NCI-H510A (cell line): Measurements from ENCODE around the gene ATP2A2.

Experiments
- DNase-seq: peaks from one replicate; lab custom pipeline; 2025; lab: John Stamatoyannopoulos, UW

The ATP2A2 gene

DNA sequence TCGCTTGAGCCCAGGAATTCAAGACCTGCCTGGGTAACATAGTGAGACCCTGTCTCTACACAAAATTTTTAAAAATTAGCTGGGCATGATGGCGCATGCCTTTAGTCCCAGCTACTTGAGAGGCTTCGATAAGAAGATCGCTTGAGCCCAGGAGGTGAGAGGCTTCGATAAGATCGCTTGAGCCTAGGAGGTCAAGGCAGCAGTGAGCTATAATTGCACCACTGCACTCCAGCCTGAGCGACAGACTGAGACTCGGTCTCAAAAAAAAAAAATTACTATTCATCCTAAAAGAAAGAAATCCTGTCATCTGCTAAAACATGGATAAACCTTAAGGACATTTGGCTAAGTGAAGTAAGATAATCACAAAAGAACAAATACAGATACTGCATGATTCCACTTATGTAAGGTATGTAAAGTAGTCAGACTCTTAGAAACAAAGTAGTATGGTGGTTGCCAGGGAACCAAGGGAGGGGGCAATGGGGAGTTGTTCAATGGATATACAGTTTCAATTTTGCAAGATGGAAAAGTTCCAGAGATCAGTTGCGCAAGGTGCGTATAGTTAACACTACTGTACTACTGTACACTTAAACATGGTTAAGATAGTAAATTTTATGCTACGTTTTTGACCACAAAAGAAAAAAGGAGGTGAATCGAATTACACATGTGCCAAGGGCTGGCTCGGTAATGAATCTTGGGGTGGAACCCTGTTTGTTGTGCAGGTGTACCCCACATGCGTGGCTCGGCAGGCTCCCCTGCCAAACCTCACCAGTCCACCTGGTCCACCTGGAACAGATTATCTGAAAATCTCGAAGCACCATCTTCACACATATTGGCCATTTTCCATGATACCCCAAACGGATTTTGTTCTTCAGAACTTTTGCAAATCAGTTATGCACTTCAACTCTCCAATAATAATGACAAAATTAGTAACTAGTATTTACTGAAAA lies 18.3 kb upstream of the ATP2A2 start:
- peak; percentile 24 for DNase-seq

DNA sequence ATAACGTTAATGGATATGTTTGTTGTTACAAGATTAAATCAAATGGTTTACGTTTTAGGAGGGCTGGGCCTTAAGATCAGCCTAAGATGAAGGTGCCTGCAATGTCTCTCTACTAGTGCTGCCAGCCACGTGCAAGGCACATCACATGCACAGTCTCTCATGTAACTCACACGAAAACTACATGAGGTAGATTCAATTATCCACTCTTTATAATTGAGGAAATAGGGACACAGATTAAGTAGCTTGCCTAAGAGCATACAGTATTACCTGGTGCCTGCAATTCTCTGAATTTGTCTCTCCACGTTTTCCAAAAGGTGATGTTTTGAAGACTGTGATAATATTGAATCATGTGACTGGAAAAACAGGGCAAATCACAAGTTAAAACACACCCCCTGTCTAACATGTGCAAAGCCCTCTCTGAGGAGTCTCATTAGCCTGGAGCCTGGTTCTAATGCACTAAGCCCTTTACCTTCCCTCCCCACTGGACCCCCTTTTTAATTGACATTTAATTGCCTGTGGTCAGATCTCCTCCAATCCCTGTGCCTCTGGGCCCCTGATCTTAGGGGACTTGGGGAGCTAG lies 14.6 kb upstream of the ATP2A2 start:
- DNase-seq = no peak

DNA sequence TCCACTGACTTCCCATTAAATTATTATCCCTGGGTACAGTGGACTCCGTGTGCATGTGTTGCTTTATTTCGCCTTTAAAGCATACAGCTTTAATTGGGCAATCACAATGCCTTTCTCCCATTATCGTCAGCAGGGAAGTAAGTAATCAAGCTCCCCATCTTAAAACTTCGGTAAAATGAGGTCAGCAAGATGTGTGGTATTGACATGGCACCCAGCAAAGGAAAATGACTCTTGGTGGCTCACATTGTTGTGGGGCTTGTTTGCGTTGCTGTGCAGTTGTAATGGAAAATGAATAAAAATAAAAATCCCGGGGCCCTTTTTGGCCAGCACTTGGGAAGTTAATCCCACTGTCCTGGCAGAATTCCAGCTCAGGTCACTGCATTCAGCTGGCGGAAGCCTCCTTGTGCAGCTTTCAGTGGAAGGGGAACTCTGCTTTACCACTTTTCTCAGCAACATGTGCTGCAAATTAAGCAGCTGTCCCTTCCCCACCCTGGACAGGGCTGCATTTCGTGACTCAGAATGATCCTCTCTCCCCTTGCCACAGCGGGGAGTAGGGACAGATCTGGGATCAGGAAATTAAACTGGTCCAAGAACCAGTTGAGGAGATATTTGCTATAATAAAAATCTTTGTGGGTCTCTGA lies 13.9 kb upstream of the ATP2A2 start:
- DNase-seq = no peak

DNA sequence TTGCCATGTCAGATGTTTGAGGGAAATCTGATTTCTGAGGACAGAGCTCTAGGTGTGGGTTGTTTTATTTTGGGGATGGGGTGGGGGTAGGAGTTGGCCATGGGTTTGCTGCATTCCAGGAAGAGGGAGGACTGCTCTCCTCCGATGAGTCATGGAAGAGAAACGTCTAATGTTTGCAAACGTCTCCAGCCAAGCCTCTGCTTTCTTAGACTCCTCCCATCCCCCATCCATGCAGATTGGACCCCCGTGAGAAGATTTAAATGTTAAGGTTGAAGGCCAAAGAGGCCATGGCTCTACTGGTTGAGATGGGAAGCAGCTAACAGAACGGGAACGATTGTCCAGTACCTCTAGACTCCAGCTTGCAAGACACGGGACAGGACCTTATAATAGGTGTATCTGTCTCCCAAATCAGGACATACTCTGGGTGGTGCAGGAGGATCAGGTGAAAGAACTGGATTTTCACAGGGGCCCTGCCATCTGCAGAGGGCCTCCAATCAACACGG lies 11.4 kb upstream of the ATP2A2 start:
- DNase-seq = no peak

DNA sequence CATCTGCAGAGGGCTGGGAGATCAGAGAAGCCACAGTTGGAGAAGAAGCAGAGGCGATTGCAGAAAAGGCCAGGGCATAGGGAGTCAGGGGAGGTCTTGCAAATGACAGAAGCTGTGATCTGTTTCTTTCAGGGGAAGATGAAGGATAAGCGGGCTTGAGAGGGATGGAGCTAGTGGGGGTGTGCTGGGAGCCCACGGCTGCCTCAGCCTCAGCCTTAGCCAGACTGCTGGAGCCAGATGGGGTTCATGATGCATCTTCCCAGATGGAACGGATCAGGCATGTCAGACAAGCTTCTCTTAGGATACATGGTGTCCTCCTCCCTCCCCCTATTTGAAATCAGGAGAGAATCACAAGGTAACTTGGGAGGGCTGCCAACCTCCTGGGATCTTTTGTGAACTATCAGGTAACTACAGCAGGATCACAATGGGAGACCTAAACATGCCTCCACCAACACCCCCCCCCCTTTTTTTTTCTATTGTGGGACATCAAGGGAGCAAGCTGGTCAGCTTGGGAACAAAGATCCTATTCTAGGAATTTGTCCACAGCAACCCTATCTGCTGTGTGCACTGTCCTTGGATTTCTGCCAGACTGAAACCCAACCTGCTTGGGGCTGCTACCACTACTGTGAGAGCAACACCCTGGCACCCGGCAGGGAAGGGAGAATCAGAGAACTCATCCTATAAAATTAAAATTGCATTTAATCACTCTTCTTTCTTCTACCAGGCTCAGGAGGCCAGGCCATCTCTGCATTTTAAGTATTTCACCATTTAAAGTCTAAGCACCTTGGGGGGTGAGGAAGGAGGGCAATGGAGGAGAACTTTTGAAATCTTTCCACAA lies 10.7 kb upstream of the ATP2A2 start:
- DNase-seq = peak; percentile 46

DNA sequence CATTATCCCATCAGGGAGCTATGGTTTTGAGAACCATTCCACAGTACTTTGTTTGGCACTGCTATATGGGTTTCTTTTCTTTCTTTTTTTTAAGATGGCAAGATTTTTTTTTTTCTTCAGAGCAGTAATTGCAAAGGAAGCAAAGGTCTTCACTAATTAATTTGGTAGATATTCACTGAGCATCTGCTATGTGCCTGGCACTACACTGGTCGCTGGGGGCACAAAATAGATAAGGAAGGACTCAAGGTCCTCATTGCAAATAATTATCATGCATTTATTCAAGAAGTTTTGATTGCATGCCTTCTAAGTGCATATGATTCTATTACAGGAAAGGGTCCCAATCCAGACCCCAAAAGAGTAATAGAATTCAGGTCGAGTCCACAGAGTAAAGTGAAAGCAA lies 10.0 kb upstream of the ATP2A2 start:
- no peak for DNase-seq

DNA sequence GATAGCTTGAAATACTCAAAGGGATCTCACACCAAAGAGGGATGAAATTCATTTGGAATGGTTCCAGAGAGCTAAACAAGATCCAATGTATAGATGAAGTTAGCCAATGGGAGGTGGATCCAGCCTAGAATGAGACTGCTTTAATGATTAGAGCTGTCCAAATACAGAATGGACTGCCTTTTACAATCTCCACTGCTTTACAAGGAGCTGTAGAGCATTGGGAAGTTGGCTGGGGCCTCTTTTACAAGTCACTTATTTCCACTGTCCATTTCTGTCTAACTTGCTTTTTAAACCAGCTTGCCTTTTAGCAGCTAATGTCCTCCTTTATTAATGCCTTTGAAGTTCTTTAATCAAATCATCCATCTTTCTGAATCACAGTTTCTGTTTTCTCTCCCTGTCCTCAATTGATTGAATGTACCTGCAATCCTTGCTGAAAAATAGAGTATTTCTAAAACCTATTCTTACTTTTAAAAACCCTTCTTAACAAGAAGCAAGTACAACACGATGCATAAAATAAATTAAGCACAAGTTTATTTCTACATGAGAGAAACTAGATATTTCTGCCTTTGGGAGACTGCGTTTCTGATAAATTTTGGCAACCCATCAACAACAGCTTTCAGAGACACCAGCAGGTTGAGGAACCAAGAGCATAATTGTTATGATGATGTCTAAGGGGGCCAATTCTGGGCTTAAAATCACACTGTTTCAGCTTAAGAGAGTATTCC lies 3.4 kb upstream of the ATP2A2 start:
- no peak for DNase-seq

DNA sequence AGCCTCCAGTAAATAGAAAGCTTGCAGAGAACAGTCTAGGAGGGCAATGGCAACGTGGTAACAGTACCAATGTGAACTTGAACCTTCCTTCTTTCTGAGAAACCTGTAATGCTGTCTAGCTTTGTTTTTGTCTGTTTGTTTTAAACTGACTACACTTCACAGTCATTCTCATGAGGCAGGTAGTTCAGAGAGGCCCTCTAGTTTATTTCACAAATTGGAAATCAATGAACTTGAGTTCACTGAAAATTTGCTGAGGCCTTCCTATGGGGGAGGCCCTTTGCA lies 2.9 kb upstream of the ATP2A2 start:
- DNase-seq = no peak

DNA sequence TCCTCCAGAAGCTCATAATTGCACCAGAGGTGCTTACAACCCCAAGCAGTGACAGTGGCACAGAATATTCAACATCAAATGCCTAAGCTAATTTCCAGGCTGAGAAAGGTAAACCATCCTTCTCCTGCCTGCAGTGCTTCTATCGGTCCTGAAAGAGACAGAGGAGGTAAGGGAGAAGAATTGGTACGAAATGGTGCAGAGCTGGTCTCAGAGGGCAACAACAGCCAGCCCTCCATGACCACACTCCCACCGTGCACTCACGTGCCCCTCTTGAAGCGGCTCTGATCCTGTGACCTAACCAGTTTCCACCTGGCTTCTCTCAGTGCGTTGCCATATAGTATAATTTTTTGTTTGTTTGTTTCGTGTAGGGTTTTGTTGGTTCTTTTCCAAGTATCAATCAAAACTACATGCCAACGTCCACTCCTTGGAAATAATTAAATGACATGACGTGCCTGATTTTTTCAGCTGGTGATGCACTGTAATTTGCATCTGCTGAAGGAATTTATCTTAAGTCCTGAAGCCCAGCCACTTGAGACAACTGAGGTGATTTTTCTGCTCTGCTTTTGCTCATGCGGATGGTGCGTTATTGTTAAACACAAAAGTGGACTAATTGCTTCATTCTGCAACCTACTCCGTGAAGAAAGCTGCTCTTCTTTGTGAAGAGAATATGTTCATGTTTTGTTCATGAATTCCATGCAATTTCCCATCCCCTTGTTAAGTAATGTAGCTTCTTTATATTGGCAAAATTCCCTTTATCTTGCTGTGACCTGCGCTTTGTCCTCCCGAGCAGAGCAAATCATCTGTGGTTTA lies 1.3 kb upstream of the ATP2A2 start:
- no peak for DNase-seq

DNA sequence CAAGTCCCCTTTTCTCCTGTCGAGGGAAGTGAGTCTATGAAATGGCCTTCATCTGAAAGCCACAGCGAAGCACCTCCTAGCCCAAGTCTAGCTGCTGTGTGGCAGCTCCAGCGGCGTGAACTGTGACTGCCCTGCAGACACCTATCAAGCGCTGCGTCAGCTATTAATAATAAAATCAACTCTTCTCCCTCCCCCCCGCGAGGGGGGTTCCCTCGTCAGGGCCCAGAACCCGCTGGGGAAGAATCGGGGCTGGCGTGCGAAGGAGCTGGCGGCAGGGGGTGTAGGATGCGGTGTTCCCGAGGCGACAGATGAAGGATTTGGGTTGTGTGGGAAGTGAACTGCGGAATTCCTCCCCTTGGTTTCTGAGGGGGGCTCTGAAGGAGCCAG lies 662 bp upstream of the ATP2A2 start:
- DNase-seq = no peak

DNA sequence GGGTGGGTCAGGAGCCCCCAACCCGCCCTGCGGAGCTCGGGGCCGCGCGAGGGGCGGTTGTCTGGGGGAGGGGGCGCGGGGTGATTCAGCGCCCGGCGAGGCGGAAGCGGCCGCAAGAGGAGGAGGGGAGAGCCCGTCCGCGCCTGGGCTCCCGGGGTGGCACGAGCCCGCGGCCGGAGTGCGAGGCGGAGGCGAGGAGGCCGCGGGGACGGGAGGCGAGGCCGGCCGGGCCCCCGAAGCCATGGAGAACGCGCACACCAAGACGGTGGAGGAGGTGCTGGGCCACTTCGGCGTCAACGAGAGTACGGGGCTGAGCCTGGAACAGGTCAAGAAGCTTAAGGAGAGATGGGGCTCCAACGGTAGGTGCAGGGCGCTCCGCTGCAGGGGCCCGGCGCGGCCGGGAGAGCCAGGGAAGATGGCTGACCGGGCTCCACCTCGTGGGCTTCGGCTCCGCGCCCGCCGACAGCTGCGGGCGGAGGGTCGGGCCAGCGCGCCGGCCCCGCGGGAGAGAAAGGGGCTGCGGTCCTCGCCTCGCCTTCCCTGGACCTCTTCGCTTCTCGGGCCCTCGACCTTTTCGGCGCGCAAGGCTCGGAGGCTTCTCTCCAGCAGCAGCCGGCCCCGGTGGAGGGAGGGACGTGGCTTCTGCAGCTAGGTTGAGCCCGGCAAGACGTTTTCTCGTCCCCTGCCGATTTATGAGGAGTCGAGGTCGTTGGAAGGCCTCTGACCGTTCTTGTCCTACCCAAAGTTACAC lies 677 bp downstream of the ATP2A2 start:
- peak; percentile 66 for DNase-seq

DNA sequence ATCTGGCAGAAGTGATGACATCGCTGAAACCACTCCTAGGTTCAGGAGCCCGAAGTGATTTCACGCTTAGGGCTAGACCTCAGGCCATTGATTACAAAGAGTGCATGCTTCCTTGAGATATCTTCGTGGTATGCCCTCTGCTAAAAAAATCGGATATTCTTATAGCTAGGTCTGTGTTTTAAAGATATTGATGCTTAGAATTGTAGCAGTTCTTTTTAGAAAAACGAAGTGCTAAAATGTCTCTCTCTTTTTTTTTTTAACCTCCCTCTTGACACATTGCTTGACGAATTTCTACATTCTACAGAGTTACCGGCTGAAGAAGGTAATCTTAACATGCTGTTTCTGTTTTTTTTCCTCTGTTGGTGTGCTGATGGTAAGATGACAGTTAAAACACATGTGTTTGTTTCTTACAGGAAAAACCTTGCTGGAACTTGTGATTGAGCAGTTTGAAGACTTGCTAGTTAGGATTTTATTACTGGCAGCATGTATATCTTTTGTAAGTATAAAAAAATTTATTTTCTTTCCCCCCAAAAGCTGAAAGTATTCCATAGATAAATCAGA lies 1.3 kb downstream of the ATP2A2 start:
- no peak for DNase-seq

DNA sequence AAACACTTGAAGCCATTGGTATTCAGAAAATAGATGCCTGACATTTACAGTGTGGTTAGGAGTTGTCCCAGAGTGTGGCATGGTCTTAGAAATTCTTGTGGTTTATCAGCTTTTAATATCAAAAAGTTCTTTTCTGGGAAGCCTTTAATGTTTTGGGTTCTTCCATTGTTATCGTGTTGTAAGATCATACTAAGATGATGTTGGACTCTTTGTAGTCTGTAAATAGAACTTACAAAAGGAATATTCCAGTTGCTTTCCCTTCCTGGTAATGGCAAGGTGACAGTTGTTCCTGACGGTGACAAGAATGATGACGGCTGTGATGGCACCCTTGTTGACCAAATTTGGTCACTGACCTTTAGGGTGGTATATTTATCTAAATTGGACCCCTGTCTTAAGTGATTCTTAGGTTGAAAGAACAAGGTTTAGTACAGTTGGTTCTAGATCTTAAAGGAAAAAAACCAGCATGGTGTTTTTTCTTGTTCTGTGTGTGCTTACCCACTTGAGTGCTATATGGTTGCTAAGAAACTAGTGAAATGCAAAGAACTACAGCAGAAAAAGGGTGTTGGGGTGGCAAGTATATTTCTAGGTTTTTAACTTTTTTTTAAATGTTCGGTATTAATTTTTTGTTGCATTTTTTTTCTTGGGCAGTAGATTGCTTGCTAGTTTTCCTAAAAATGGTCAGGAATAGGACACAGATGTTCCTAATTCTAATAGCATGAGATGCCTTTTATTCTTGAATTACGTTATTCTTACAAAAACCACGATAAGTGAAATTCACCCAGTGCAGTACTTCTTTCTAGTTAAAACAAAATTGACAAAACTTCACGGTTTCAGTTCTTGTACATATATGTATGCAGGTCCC lies 2.1 kb downstream of the ATP2A2 start:
- DNase-seq = no peak

DNA sequence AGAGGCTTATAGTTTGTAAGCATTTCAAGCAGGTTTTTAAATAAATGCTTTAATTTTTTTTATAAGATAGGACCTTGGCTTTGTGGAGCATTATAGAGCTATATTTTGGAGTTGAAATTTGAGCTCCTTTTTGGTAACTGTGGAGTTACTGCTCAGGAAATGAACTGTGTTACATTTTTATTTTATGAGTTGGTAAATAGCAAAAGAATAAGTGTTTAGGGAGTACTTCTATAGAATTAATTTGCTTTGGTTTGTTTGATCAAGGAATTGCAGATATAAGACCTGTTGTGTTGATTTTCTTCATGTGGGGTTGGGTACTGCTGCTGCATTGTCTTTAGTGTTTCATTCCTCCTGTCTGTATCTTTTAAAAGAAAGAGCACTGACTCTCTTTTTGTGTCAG lies 3.5 kb downstream of the ATP2A2 start:
- DNase-seq = no peak

DNA sequence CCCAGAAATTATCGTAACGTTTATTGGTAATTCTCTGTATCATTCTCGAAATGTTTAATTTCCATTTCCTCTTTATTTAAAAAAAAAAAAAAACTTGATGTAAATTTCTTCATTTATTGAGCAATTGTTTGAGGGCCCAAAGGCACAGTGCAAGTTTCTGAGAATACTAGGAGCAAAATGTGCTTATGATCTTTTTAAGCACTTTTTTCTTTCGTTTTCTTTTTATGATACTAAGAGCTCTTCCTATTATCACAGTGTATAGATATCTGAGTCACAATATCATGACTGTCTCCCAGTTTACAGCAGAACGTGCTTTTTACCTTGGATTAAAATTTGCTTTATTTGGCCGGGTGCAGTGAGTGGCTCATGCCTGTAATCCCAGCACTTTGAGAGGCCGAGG lies 5.6 kb downstream of the ATP2A2 start:
- DNase-seq = no peak

DNA sequence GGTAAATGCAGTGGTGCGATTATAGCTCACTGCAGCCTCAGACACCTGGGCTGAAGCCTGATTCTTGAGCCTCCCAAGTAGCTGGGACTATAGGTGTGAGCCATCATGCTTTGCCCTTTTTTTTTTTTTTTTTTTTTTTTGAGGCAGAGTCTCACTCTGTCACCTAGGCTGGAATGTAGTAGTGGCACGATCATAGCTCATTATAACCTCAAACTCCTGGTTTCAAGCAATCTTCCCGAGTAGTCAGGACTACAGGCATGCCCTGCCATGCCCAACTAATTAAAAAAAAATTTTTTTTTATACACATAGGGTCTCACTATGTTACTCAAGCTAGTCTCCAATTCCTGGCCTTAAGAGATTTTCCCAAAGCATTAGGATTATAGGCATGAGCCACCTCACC lies 6.9 kb downstream of the ATP2A2 start:
- DNase-seq = no peak

DNA sequence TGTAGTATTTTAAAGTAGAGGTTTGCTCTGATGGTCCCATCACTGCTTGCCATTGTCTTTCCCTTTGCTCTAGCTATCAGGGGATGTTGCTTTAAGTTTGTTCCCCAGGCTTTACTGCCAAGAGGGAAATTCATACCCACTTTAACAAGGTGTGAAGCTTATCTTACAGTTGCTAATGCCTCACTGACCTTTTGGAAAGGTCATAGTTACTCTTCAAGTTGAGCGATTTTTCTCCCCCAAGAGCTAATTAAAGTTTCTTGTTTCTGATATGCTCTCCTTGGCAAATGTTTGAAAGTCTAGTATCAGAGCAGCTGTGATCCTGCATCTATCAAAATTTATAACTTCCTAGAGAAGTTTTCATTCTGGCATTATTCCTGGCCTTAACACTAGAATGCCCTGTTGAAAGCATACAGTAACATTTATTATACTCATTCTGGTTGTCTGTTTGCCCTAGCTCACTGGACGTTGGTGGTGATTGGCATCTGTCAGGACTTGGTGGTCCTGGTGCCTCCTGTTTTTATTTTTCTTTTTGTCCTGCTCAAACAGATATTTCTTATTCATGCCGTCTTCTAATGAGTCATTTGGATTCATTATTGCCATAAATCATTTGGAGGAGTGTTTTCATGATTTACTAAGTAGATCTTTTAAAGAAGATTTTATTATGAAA lies 8.1 kb downstream of the ATP2A2 start:
- DNase-seq = no peak

DNA sequence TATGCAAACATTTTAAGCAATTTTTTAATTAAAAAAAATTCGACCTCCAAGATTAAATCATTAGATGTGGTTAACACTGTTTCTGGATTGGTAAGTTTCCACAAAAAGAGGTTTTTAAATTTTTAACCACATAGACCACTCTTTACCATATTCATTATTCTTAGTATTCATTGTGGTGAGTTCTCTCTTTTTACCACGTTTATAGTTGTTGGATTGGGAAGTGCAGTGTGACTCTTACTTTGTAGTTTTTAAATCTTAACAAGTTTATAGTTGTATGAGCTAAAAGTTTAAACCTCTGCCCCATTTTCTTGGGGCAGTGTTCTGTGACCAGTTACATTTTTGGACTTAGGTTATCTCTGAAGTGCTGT lies 8.6 kb downstream of the ATP2A2 start:
- no peak for DNase-seq
